ENCODE results near the gene LRRC4C.

The LRRC4C gene

DNA sequence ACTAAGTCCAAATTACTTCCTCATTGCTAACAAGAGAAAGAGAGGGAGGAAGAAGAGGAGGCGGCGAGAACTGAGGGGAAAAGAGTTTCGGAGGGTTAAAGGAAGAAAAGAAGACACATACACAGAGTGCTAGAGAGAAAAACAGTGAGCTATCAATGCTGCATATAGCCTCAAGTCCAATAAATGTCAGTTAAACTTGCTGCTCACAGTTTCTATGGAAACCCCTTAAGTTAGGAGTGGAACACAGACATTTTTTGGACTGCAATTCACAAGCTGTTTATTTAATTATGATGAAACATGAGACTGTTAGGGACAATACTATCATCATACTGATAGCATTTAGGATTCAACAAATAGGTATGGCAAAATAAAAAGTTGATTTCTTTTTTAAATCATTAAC lies 1320.4 kb downstream of the LRRC4C start:
- no peak for DNase-seq

DNA sequence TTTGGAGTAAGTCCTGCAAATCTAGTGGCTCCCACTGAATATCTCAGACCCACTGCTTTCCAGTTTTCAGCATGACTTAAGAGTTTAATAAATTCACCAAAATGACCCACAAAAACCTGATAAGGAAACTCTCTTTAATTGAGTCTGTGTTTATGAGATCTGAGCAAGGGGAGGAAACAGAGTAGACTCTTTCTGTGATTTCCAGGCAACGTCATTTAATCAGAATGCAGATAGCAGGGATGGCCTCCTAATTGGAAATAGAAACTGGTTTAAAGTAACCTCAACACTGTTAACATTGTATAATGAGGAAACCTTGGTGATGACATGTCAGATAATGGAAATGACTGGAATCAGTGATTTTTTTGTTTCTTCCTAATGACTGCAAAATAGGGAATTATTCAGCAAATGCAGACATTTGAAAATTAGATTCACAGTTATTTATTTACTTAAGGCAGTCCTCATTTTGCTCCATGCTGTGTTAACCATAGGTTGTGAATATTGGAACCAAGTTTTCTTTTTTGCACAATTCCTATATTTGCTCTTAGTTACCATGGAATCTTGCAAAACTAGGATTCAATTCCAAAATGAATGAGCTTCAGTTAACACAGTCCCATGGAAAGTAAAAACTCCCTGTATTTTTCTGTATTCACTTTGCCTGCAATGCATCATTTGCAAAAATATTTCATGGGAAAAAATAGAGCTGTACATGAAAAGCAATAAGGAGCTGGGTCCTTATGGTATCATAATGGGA lies 1324.5 kb downstream of the LRRC4C start:
- DNase-seq = no peak

GRCh38 chr11:40133498-40133897 lies 1326.0 kb downstream of the LRRC4C start:
- no peak for DNase-seq

GRCh38 chr11:40132912-40133311 lies 1326.5 kb downstream of the LRRC4C start:
- DNase-seq = no peak

GRCh38 chr11:40130427-40130826 lies 1329.0 kb downstream of the LRRC4C start:
- no peak for DNase-seq

DNA sequence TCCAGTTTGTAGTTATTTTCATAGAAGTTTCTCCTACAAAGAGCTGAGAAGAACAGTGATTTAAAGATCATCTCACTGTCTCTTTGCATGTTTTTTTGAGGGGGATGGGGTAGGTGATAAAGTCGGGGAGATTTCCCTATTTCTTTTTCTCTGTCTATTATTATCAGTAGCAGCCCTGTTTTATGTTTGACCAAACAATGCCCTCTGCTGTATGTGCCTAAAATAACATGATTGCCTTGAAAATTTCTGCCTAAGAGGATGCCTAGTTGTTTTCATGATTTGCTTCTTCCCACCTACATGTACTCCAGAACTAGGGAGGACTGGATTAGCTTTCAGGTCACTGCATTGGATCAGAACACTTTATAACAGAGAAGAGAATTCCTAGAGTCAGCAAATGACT lies 1330.2 kb downstream of the LRRC4C start:
- DNase-seq = no peak

DNA sequence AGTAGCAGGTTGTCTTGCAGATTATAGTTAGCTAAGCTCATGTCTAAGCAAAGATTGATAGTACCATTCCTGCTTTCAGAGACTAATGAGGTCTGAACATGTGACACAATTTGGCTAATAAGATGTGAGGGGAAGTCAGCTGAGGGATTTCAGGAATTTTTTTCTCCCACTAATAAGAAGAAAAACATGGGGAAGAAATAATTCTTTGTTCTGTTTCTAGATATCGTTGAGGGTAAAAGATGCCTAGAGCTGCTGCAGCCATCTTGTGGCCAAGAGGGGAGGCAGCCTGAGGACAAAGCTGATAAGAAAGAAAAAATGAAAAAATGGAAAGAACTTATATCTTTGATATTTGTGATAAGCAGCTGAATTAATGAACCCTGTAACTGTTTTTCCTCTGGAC lies 1334.4 kb downstream of the LRRC4C start:
- no peak for DNase-seq

GRCh38 chr11:40119661-40120060 lies 1339.8 kb downstream of the LRRC4C start:
- DNase-seq = no peak

- DNase-seq = no peak
Measured at GRCh38 chr11:40118780-40119179, 1340.7 kb downstream of the LRRC4C start.

GRCh38 chr11:40118026-40118425 lies 1341.4 kb downstream of the LRRC4C start:
- DNase-seq = no peak

DNA sequence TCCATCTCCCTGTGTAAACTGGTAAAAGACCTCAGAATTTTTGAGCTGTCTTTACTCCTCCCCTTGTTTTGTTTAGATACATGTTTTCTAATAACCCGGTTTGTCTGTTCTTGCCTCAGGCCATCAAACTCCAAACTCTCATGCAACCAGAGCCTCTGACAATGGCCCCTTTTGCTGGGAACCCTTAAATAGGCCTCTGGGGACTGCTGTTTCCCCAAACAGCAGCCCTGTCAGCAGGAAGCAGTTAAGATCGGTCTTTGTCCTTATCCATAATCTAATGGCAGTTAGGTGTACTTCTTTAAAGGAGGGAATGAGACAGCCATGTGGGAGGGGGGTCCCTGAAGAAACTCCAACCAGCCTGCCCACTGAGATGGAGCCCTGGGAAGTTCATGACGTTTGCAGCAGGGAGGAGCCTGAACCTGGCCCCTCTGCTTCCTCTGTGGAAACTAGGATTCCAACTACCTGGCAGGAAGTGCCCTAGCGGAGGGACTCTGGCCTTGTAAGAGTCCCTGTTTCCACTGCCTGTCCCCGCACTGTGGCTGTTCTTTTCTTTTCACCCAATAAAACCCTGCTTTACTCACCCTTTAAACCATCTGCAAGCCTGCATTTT lies 1354.4 kb downstream of the LRRC4C start:
- no peak for DNase-seq

- no peak for DNase-seq
Measured at GRCh38 chr11:40100781-40101180, 1358.7 kb downstream of the LRRC4C start.

DNA sequence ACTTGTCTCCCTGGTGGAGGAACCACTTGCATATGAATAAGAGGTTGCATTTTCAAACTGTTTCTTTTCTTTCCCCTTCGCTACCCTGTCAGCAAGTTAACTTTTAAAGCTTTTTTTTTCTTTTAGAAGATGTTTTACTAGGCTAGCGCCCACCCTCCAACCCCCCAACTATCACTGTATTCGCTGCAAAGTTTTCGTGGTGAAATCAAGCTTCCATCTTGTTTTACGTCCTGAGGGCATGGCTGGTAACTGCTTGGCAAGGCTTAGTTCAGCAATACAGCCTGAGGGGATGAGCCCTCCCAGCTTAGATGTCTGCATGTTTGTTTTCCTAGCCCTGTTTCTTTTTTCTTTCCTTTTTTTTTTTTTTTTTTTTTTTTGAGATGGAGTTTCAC lies 1359.3 kb downstream of the LRRC4C start:
- DNase-seq = no peak

DNA sequence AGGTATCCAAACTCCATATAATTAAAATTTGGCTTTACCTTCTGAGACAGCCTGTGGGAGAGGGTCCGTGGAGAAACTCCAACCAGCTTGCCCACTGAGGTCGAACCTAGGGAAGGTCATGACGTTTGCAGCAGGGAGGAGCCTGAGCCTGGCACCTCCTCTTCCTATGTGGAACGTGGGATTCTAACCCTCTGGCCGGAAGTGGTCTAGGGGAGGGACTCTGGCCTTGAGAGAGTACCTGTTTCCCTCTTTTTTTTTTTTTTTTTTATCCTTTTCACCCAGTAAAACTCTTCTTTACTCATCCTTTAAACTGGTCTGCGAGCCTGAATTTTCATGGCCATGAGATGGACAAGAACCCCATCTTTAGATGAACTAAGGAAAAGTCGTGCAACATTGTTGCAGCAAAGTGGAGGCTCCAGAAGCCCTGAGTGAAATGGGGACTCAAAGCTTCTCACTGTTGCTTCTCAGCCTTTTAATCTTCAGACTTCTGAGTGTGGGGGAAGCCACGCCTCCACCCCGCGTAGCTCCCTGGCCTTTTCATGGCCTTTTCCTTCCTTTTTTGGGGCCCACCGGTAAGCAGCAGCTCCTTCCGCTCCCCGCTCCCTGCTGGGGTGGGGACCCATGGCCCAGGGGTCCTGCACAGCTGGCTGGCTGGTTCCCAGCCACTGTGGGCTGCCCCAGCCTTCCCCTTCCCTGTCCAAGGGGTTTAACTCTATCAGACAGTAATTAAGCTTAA lies 1359.9 kb downstream of the LRRC4C start:
- DNase-seq = no peak

- DNase-seq = no peak
Measured at GRCh38 chr11:40095446-40095845, 1364.0 kb downstream of the LRRC4C start.

- DNase-seq = no peak
Measured at GRCh38 chr11:40094954-40095353, 1364.5 kb downstream of the LRRC4C start.

GRCh38 chr11:40080434-40080833 lies 1379.0 kb downstream of the LRRC4C start:
- no peak for DNase-seq
